Measurements from ENCODE around the gene TMEM178B. TPM values are rescaled to one million over a fixed set of nuclear protein-coding genes. Genes with fewer than 3 reads are reported as not detected.
"Not testable (repeated sequence)": the region's sequence is repeated elsewhere in the genome, so short reads cannot be mapped to it uniquely, and the experiment has no call there.

The TMEM178B gene
- total RNA-seq, 2 donors from 2014 or later = 0.18 to 0.25 TPM

GRCh38 chr7:141116661-141117060, 42.8 kb downstream of the TMEM178B start:
- not testable (repeated sequence) for DNase-seq (ENCODE audit: low spot score in 2 of 2); H3K9me3 Mint-ChIP-seq; H3K27ac Mint-ChIP-seq; H3K36me3 Mint-ChIP-seq; ATAC-seq

GRCh38 chr7:141118767-141119166, 44.9 kb downstream of the TMEM178B start:
- DNase-seq (ENCODE audit: low spot score in 2 of 2) = no peak
- no peaks in the 10 kb centered on the region for H3K36me3 Mint-ChIP-seq
- no peak for ATAC-seq
- no peaks in the 10 kb centered on the region for H3K9me3 Mint-ChIP-seq
- H3K27ac Mint-ChIP-seq = no peak overlapping the region

GRCh38 chr7:141119187-141119586, 45.3 kb downstream of the TMEM178B start:
- ATAC-seq = no peak
- Mint-ChIP-seq H3K9me3 (no peaks in the 10 kb centered on the region), H3K36me3 (no peaks in the 10 kb centered on the region), H3K27ac (no peak overlapping the region)
- no peak for DNase-seq (ENCODE audit: low spot score in 2 of 2)

- DNase-seq (ENCODE audit: low spot score in 2 of 2) (no peak), ATAC-seq (no peak)
- Mint-ChIP-seq H3K9me3 (no peaks in the 10 kb centered on the region), H3K36me3 (no peaks in the 10 kb centered on the region), H3K27ac (no peak overlapping the region)
These were observed 48.9 kb downstream of the TMEM178B start for GRCh38 chr7:141122736-141123135.

GRCh38 chr7:141123522-141123921, 49.7 kb downstream of the TMEM178B start:
- ATAC-seq = no peak
- Mint-ChIP-seq H3K27ac (no peak overlapping the region), H3K36me3 (no peaks in the 10 kb centered on the region), H3K9me3 (no peaks in the 10 kb centered on the region)
- no peak for DNase-seq (ENCODE audit: low spot score in 2 of 2)

GRCh38 chr7:141126107-141126506, 52.2 kb downstream of the TMEM178B start:
- Mint-ChIP-seq H3K27ac (no peak overlapping the region), H3K9me3 (no peaks in the 10 kb centered on the region), H3K36me3 (no peaks in the 10 kb centered on the region)
- ATAC-seq (no peak), DNase-seq (ENCODE audit: low spot score in 2 of 2) (no peak)

- peaks cover 0 to 9% of the 10 kb centered on the region in 2 donors for H3K36me3 Mint-ChIP-seq
- peaks cover 7 to 8% of the 10 kb centered on the region in 2 donors for H3K9me3 Mint-ChIP-seq
- H3K27ac Mint-ChIP-seq = no peak overlapping the region
These were observed 54.6 kb downstream of the TMEM178B start for GRCh38 chr7:141128506-141128905.

GRCh38 chr7:141128931-141129330, 55.1 kb downstream of the TMEM178B start:
- Mint-ChIP-seq H3K36me3 (peaks cover 0 to 9% of the 10 kb centered on the region in 2 donors), H3K27ac (no peak overlapping the region), H3K9me3 (peaks cover 8 to 10% of the 10 kb centered on the region in 2 donors)
- ATAC-seq (no peak), DNase-seq (ENCODE audit: low spot score in 2 of 2) (no peak)

More at GRCh38 chr7:141128506-141128905, 54.6 kb downstream of the TMEM178B start:
- DNase-seq (ENCODE audit: low spot score in 2 of 2) (no peak), ATAC-seq (no peak)

GRCh38 chr7:141132671-141133070, 58.8 kb downstream of the TMEM178B start:
- peaks cover 8 to 15% of the 10 kb centered on the region in 2 donors for H3K9me3 Mint-ChIP-seq
- H3K27ac Mint-ChIP-seq = no peak overlapping the region
- ATAC-seq (no peak), DNase-seq (ENCODE audit: low spot score in 2 of 2) (no peak)
- peaks cover 0 to 9% of the 10 kb centered on the region in 2 donors for H3K36me3 Mint-ChIP-seq

- ATAC-seq (no peak), DNase-seq (ENCODE audit: low spot score in 2 of 2) (no peak)
- Mint-ChIP-seq H3K9me3 (peaks cover 8 to 15% of the 10 kb centered on the region in 2 donors), H3K27ac (no peak overlapping the region), H3K36me3 (peaks cover 0 to 9% of the 10 kb centered on the region in 2 donors)
These were observed 59.8 kb downstream of the TMEM178B start for GRCh38 chr7:141133646-141134045.

GRCh38 chr7:141142058-141142457, 68.2 kb downstream of the TMEM178B start:
- DNase-seq (ENCODE audit: low spot score in 2 of 2) (no peak), ATAC-seq (no peak)
- no peaks in the 10 kb centered on the region for H3K9me3 Mint-ChIP-seq
- no peak overlapping the region for H3K27ac Mint-ChIP-seq
- H3K36me3 Mint-ChIP-seq = no peaks in the 10 kb centered on the region

- Mint-ChIP-seq H3K9me3 (no peaks in the 10 kb centered on the region), H3K27ac (no peak overlapping the region), H3K36me3 (no peaks in the 10 kb centered on the region)
- ATAC-seq = no peak
- DNase-seq (ENCODE audit: low spot score in 2 of 2) = no peak
These were observed 71.2 kb downstream of the TMEM178B start for GRCh38 chr7:141144921-141145629.

- DNase-seq (ENCODE audit: low spot score in 2 of 2) (no peak), ATAC-seq (no peak)
- Mint-ChIP-seq H3K36me3 (no peaks in the 10 kb centered on the region), H3K9me3 (no peaks in the 10 kb centered on the region), H3K27ac (no peak overlapping the region)
These were observed 71.7 kb downstream of the TMEM178B start for GRCh38 chr7:141145630-141145982.

- H3K9me3 Mint-ChIP-seq = no peaks in the 10 kb centered on the region
- ATAC-seq (no peak), DNase-seq (ENCODE audit: low spot score in 2 of 2) (no peak)
- no peak overlapping the region for H3K27ac Mint-ChIP-seq
- H3K36me3 Mint-ChIP-seq = no peaks in the 10 kb centered on the region
These were observed 73.6 kb downstream of the TMEM178B start for GRCh38 chr7:141147482-141147881.

GRCh38 chr7:141150465-141150864, 76.6 kb downstream of the TMEM178B start:
- H3K27ac Mint-ChIP-seq = no peak overlapping the region
- no peak for ATAC-seq

GRCh38 chr7:141151746-141152145, 77.9 kb downstream of the TMEM178B start:
- no peaks in the 10 kb centered on the region for H3K9me3 Mint-ChIP-seq
- no peak overlapping the region for H3K27ac Mint-ChIP-seq
- no peaks in the 10 kb centered on the region for H3K36me3 Mint-ChIP-seq
- ATAC-seq (peak in 1 of 2 donors; percentile 13), DNase-seq (ENCODE audit: low spot score in 2 of 2) (no peak)

More at GRCh38 chr7:141150465-141150864, 76.6 kb downstream of the TMEM178B start:
- no peaks in the 10 kb centered on the region for H3K9me3 Mint-ChIP-seq
- no peaks in the 10 kb centered on the region for H3K36me3 Mint-ChIP-seq
- no peak for DNase-seq (ENCODE audit: low spot score in 2 of 2)

- Mint-ChIP-seq H3K36me3 (no peaks in the 10 kb centered on the region), H3K27ac (no peak overlapping the region), H3K9me3 (no peaks in the 10 kb centered on the region)
- no peak for DNase-seq (ENCODE audit: low spot score in 2 of 2)
- no peak for ATAC-seq
These were observed 79.4 kb downstream of the TMEM178B start for GRCh38 chr7:141153231-141153630.

GRCh38 chr7:141154131-141154732, 80.4 kb downstream of the TMEM178B start:
- no peaks in the 10 kb centered on the region for H3K9me3 Mint-ChIP-seq
- DNase-seq (ENCODE audit: low spot score in 2 of 2) (no peak), ATAC-seq (no peak)

More at GRCh38 chr7:141154131-141154732, 80.4 kb downstream of the TMEM178B start:
- no peak overlapping the region for H3K27ac Mint-ChIP-seq
- H3K36me3 Mint-ChIP-seq = no peaks in the 10 kb centered on the region

All from activated naive CD4-positive, alpha-beta T cell treated with anti-CD3 and anti-CD28 coated beads, Interleukin-2, amount 50 U/mL, for 72 hours (primary cell).